ENCODE results near the gene ADSS2.

DNA sequence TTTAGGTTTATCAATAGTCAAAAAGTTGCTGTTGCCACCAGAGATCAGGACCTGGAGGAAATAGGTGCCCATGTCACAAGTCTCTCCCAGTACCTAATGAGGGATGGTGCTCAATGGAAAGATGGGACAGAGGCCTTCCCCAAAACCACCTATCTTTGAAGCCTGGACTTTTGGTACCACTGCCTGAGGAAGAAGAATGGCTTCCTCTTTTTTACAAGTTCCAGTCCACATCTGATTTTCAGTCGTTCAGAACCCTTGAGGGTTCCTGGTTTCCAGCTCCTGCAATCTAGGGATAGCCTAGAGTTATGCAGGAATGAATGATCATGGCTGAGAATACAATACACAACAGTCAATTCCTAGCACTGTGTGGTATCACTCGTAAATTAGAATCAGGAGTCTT, 15.0 kb upstream of the ADSS2 start:
- TF ChIP-seq, protein P1, sequence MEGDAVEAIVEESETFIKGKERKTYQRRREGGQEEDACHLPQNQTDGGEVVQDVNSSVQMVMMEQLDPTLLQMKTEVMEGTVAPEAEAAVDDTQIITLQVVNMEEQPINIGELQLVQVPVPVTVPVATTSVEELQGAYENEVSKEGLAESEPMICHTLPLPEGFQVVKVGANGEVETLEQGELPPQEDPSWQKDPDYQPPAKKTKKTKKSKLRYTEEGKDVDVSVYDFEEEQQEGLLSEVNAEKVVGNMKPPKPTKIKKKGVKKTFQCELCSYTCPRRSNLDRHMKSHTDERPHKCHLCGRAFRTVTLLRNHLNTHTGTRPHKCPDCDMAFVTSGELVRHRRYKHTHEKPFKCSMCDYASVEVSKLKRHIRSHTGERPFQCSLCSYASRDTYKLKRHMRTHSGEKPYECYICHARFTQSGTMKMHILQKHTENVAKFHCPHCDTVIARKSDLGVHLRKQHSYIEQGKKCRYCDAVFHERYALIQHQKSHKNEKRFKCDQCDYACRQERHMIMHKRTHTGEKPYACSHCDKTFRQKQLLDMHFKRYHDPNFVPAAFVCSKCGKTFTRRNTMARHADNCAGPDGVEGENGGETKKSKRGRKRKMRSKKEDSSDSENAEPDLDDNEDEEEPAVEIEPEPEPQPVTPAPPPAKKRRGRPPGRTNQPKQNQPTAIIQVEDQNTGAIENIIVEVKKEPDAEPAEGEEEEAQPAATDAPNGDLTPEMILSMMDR (IDR thresholded peaks at IDR 0.05), result no peak
- TF ChIP-seq POLR2A (IDR thresholded peaks at IDR 0.05), result no peak
- TF ChIP-seq EP300 (IDR thresholded peaks at IDR 0.05), result no peak
- no peak for TF ChIP-seq POLR2AphosphoS5 (IDR thresholded peaks at IDR 0.05)

Data from upper lobe of left lung (tissue), 4 donors.